ENCODE data around the gene AKT1S1.

DNA sequence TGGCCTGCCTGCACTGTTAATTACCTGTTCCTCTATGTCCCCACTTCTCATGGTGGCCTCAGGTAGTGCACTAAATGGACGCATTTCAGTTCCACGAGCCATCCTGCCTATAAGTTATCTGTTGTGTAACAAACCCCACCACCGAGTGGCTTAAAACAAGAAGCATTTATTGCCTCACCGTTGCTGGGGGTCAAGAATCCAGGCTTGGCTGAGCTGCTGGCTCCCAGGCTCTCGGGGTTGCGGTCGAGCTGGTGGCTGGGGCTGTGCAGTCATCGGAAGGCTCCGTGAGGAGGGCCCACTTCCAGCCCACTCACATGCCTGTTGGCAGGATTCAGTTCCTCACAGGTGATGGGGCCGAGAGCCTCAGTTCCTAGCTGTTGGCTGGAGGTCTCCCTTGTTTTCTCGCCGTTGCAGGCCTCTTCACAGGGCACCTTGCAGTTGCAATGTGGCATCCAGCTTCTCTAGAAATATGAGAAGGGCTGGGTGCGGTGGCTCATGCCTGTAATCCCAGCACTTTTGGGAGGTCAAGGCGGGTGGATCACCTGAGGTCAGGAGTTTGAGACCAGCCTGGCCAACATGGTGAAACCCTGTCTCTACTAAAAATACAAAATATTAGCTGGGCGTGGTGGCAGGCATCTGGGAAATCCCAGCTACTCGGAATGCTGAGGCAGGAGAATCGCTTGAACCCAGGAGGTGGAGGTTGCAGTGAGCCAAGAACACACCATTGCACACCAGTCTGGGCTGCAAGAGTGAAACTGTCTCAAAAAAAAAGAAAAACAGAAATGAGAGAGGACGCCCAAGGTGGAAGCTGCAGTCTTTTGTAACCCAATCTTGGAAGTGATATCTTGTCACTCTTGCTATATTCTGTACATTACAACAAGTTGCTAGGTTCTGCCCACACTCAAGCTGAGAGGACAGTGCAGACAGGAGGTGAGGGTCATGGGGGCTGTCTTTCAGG, 32.7 kb downstream of the AKT1S1 start:
- TF ChIP-seq, protein P1, sequence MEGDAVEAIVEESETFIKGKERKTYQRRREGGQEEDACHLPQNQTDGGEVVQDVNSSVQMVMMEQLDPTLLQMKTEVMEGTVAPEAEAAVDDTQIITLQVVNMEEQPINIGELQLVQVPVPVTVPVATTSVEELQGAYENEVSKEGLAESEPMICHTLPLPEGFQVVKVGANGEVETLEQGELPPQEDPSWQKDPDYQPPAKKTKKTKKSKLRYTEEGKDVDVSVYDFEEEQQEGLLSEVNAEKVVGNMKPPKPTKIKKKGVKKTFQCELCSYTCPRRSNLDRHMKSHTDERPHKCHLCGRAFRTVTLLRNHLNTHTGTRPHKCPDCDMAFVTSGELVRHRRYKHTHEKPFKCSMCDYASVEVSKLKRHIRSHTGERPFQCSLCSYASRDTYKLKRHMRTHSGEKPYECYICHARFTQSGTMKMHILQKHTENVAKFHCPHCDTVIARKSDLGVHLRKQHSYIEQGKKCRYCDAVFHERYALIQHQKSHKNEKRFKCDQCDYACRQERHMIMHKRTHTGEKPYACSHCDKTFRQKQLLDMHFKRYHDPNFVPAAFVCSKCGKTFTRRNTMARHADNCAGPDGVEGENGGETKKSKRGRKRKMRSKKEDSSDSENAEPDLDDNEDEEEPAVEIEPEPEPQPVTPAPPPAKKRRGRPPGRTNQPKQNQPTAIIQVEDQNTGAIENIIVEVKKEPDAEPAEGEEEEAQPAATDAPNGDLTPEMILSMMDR (IDR thresholded peaks at IDR 0.05) = no peak
- TF ChIP-seq POLR2A (IDR thresholded peaks at IDR 0.05) = no peak
